CD8-positive, alpha-beta memory T cell (primary cell): ENCODE results near the gene CFAP221. TPM values are rescaled to one million over a fixed set of nuclear protein-coding genes. Genes with fewer than 3 reads are reported as not detected.
A peak's percentile ranks its signal among the peaks of the same experiment; 100 is the strongest.

ENCODE experiments used
- CTCF ChIA-PET: fragments of 350-600 bp; sonication (Branson Sonifier 250); formaldehyde crosslinking; loops from one replicate; lab custom pipeline; 2021; ENCODE audit warnings: antibody characterized with exemption; lab: Charles Lee
- POLR2A ChIA-PET: fragments of 350-600 bp; sonication (Branson Sonifier 250); formaldehyde crosslinking; loops from one replicate; lab custom pipeline; 2021; ENCODE audit warnings: antibody characterized with exemption; lab: Charles Lee
- DNase-seq, 5 donors: peaks; one replicate each; pipeline versions ENCODE4 v3.0.0 to v3.0.0-alpha.2; 2020 to 2022; ENCODE audit warnings: mixed read lengths in 1 of 5
- H3K27ac ChIP-seq: one replicate; pipeline ENCODE4 v1.7.0; 2013; ENCODE audit warnings: low read depth, mild to moderate bottlenecking, low read length, moderate library complexity
- H3K27me3 ChIP-seq: 2 replicates; pipeline ENCODE4 v1.7.0; 2013; ENCODE audit warnings: low read length, mild to moderate bottlenecking; ENCODE audit not compliant: insufficient read depth, poor library complexity, severe bottlenecking
- H3K36me3 ChIP-seq: 2 replicates; pipeline ENCODE4 v1.7.0; 2013; ENCODE audit warnings: mild to moderate bottlenecking, low read length, moderate library complexity; ENCODE audit not compliant: insufficient read depth
- H3K4me1 ChIP-seq: 2 replicates; pipeline ENCODE4 v1.7.0; 2013; ENCODE audit warnings: mild to moderate bottlenecking, low read length, moderate library complexity; ENCODE audit not compliant: insufficient read depth
- H3K4me3 ChIP-seq: 2 replicates; pipeline ENCODE4 v1.7.0; 2013; ENCODE audit warnings: mild to moderate bottlenecking, low read length
- H3K9me3 ChIP-seq: 2 replicates; pipeline ENCODE4 v1.7.0; 2013; ENCODE audit warnings: mild to moderate bottlenecking, low read length
- H3K27ac Mint-ChIP-seq, 8 donors: one replicate each; pipeline ENCODE4 v1.8.0; 2020 to 2021; ENCODE audit warnings: mixed read lengths in 8 of 8, mild to moderate bottlenecking in 6 of 8, inconsistent platforms in 3 of 8, moderate library complexity in 3 of 8
- H3K27me3 Mint-ChIP-seq, 2 donors: one replicate each; pipeline ENCODE4 v1.8.0; 2020 to 2021; ENCODE audit warnings: mixed read lengths in 2 of 2, mild to moderate bottlenecking in 1 of 2, moderate library complexity in 1 of 2
- H3K36me3 Mint-ChIP-seq, 3 donors: one replicate each; pipeline ENCODE4 v1.8.0; 2020 to 2021; ENCODE audit warnings: mixed read lengths in 3 of 3, inconsistent platforms in 1 of 3, mild to moderate bottlenecking in 1 of 3
- H3K4me1 Mint-ChIP-seq, 3 donors: one replicate each; pipeline ENCODE4 v1.8.0; 2020 to 2021; ENCODE audit warnings: mixed read lengths in 3 of 3, inconsistent platforms in 1 of 3, mild to moderate bottlenecking in 1 of 3
- H3K4me3 Mint-ChIP-seq, 7 donors: one replicate each; pipeline ENCODE4 v1.8.0; 2020 to 2021; ENCODE audit warnings: mixed read lengths in 7 of 7, mild to moderate bottlenecking in 6 of 7, moderate library complexity in 4 of 7, inconsistent platforms in 2 of 7
- H3K9me3 Mint-ChIP-seq, 5 donors: one replicate each; pipeline ENCODE4 v1.8.0; 2020 to 2022; ENCODE audit warnings: mixed read lengths in 5 of 5, mild to moderate bottlenecking in 3 of 5, moderate library complexity in 2 of 5, inconsistent platforms in 1 of 5
- polyA plus RNA-seq: library from polyadenylated mRNA; unstranded; fragments of 300-500 nt; fragmentation: Illumina TruSeq; gene quantifications from one replicate; pipeline ENCODE4 v1.2.3, GENCODE V29; 2021
- total RNA-seq, 2 experiments: library from RNA; stranded (reverse); gene quantifications; one replicate each; pipeline ENCODE4 v1.2.3, GENCODE V29; 2021

Gene CFAP221
- total and polyA plus RNA-seq, 3 experiments from 2014 or later = not detected

GRCh38 chr2:119517433-119517832 lies 26.8 kb upstream of the CFAP221 start:
- ChIA-PET CTCF (interaction anchor here (0.9 kb wide), 1 partner anchor 10 kb away, joined by 3 read pairs; no protein-coding TSS in a partner anchor), POLR2A (no interaction called here)
- DNase-seq = peak in 1 of 5 donors; percentile 3
- Mint-ChIP-seq H3K4me1 (no peaks in the 10 kb centered on the region), H3K36me3 (no peaks in the 10 kb centered on the region), H3K4me3 (no peak overlapping the region), H3K9me3 (peaks cover 0 to 2% (median 0%) of the 10 kb centered on the region in 5 donors), H3K27me3 (peaks cover 7 to 23% of the 10 kb centered on the region in 2 donors), H3K27ac (no peak overlapping the region)
- H3K9me3 ChIP-seq = no peaks in the 10 kb centered on the region
- H3K27me3 ChIP-seq = no peaks in the 10 kb centered on the region
- H3K27ac ChIP-seq = no peak overlapping the region
- no peaks in the 10 kb centered on the region for H3K4me1 ChIP-seq
- no peak overlapping the region for H3K4me3 ChIP-seq
- no peaks in the 10 kb centered on the region for H3K36me3 ChIP-seq

DNA sequence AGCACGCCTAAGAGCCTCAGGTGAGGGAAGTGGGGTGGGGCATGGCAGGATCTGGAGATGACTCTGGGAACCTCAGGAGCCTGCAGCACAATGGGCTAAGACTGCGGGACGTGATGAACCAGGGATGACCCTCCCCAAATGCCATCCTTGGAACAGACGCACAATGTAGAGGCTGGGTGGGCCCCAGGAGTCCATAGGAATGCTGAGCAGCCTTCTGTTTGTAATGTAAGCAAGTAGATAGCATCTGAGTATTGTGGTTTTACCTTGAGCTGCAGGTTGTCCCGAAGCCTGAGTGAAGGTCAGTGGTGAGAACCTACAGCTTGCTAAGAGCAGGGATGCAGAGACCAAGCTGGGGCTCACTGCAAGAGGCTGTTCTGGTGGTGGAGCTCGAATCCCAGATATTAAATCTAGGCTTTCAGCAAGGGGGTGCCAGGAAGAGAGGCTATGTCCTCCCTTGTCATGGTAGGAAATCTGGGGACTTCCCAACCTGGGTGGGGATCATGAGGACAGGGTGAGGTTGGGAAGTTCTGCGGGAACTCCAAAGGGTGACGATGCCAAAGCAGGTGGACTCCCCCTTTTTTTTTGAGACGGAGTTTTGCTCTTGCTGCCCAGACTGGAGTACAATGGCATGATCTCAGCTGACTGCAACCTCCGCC lies 25.7 kb upstream of the CFAP221 start:
- no peak for DNase-seq

GRCh38 chr2:119519057-119519408 lies 25.2 kb upstream of the CFAP221 start:
- Mint-ChIP-seq H3K36me3 (peaks cover 0 to 1% (median 0%) of the 10 kb centered on the region in 3 donors), H3K4me3 (no peak overlapping the region), H3K27me3 (peaks cover 11 to 26% of the 10 kb centered on the region in 2 donors), H3K27ac (no peak overlapping the region), H3K9me3 (peaks cover 0 to 2% (median 0%) of the 10 kb centered on the region in 5 donors), H3K4me1 (no peaks in the 10 kb centered on the region)
- Histone ChIP-seq H3K9me3 (no peaks in the 10 kb centered on the region), H3K4me1 (no peaks in the 10 kb centered on the region), H3K27me3 (no peaks in the 10 kb centered on the region), H3K27ac (no peak overlapping the region), H3K36me3 (no peaks in the 10 kb centered on the region), H3K4me3 (no peak overlapping the region)
- DNase-seq = no peak
- ChIA-PET CTCF (no interaction called here), POLR2A (no interaction called here)

More for the DNA sequence above, 25.7 kb upstream of the CFAP221 start:
- peaks cover 0 to 1% (median 0%) of the 10 kb centered on the region in 3 donors for H3K36me3 Mint-ChIP-seq
- H3K27ac ChIP-seq = no peak overlapping the region
- H3K4me3 Mint-ChIP-seq = no peak overlapping the region
- H3K27ac Mint-ChIP-seq = no peak overlapping the region
- H3K4me3 ChIP-seq = no peak overlapping the region
- no peaks in the 10 kb centered on the region for H3K4me1 Mint-ChIP-seq
- H3K27me3 ChIP-seq = no peaks in the 10 kb centered on the region
- POLR2A ChIA-PET = no interaction called here
- no peaks in the 10 kb centered on the region for H3K36me3 ChIP-seq
- CTCF ChIA-PET = no interaction called here
- no peaks in the 10 kb centered on the region for H3K4me1 ChIP-seq
- peaks cover 11 to 23% of the 10 kb centered on the region in 2 donors for H3K27me3 Mint-ChIP-seq
- no peaks in the 10 kb centered on the region for H3K9me3 ChIP-seq
- H3K9me3 Mint-ChIP-seq = peaks cover 0 to 2% (median 0%) of the 10 kb centered on the region in 5 donors

DNA sequence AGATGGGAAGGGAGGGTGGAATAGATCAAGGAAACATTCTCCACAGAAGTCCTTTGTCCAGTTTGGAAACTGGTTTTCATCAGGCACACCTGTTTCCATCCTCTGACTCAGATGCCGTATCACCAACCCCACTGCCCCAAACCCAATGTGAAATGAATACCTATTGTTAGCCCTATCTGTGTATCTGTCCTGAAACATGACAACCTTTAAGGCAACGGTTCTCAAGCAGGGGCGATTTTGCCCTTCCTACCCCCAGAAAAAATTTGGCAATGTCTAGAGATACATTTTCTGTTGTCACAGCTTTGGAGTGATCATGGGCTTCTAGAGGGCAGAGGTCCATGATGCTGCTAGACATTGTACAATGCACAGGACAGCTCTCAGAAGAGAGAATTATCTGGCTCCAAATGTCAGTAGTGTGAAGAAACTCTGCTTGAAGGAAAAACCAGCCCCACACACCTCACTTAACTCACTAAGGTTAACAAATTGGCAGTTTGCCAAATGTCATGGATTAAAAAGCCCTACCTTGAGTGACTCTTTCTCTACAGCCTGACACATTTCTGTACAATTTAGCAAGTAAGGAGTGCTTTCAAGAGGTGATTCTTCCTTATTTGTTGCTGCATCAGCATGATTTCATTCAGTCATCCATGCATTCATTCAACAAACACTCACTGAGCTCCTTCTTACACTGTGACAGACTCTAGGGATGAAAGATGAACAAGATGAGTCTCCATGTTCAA lies 23.4 kb upstream of the CFAP221 start:
- DNase-seq = no peak
- Histone ChIP-seq H3K27ac (no peak overlapping the region), H3K9me3 (no peaks in the 10 kb centered on the region), H3K36me3 (no peaks in the 10 kb centered on the region), H3K4me3 (no peak overlapping the region), H3K27me3 (no peaks in the 10 kb centered on the region), H3K4me1 (no peaks in the 10 kb centered on the region)
- H3K4me1 Mint-ChIP-seq = no peaks in the 10 kb centered on the region
- ChIA-PET POLR2A (no interaction called here), CTCF (no interaction called here)
- H3K9me3 Mint-ChIP-seq = peaks cover 0 to 4% (median 0%) of the 10 kb centered on the region in 5 donors
- peaks cover 0 to 1% (median 0%) of the 10 kb centered on the region in 3 donors for H3K36me3 Mint-ChIP-seq
- H3K27ac Mint-ChIP-seq = no peak overlapping the region
- no peak overlapping the region for H3K4me3 Mint-ChIP-seq
- H3K27me3 Mint-ChIP-seq = peaks cover 22 to 34% of the 10 kb centered on the region in 2 donors

GRCh38 chr2:119521433-119522050 lies 22.7 kb upstream of the CFAP221 start:
- Histone ChIP-seq H3K27me3 (no peaks in the 10 kb centered on the region), H3K36me3 (no peaks in the 10 kb centered on the region), H3K4me1 (no peaks in the 10 kb centered on the region), H3K27ac (no peak overlapping the region), H3K9me3 (no peaks in the 10 kb centered on the region), H3K4me3 (no peak overlapping the region)
- peaks cover 0 to 4% (median 0%) of the 10 kb centered on the region in 5 donors for H3K9me3 Mint-ChIP-seq
- no peak overlapping the region for H3K4me3 Mint-ChIP-seq
- peaks cover 22 to 36% of the 10 kb centered on the region in 2 donors for H3K27me3 Mint-ChIP-seq
- ChIA-PET CTCF (no interaction called here), POLR2A (no interaction called here)
- no peak overlapping the region for H3K27ac Mint-ChIP-seq
- DNase-seq = no peak
- H3K4me1 Mint-ChIP-seq = no peaks in the 10 kb centered on the region
- peaks cover 0 to 1% (median 0%) of the 10 kb centered on the region in 3 donors for H3K36me3 Mint-ChIP-seq

DNA sequence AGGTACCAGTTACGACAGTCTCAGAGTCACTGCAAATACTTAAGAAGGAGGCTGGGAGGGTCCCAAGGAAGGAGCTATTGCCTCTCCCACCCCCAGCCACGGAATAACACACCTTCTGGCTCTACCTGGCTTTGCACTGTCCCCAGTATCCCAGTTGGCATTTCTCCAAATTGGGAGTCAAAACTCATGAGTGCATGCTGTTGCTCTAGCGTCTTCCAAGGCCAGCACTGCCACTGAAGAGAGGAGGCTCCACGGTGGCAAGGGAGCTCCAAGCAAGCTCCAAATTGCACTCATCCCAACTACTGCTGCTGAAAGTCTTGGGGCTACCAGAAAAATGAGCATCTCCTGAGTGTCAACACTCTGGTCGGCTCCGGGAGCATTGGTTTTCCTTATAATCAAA lies 21.6 kb upstream of the CFAP221 start:
- Mint-ChIP-seq H3K27ac (no peak overlapping the region), H3K27me3 (peaks cover 23 to 44% of the 10 kb centered on the region in 2 donors), H3K4me3 (no peak overlapping the region), H3K9me3 (peaks cover 0 to 4% (median 0%) of the 10 kb centered on the region in 5 donors), H3K36me3 (peaks cover 0 to 1% (median 0%) of the 10 kb centered on the region in 3 donors), H3K4me1 (no peaks in the 10 kb centered on the region)
- no peak overlapping the region for H3K4me3 ChIP-seq
- no peaks in the 10 kb centered on the region for H3K36me3 ChIP-seq
- H3K27me3 ChIP-seq = no peaks in the 10 kb centered on the region
- no peaks in the 10 kb centered on the region for H3K9me3 ChIP-seq
- no peak for DNase-seq
- CTCF ChIA-PET = no interaction called here
- H3K27ac ChIP-seq = no peak overlapping the region
- H3K4me1 ChIP-seq = no peaks in the 10 kb centered on the region
- POLR2A ChIA-PET = no interaction called here

DNA sequence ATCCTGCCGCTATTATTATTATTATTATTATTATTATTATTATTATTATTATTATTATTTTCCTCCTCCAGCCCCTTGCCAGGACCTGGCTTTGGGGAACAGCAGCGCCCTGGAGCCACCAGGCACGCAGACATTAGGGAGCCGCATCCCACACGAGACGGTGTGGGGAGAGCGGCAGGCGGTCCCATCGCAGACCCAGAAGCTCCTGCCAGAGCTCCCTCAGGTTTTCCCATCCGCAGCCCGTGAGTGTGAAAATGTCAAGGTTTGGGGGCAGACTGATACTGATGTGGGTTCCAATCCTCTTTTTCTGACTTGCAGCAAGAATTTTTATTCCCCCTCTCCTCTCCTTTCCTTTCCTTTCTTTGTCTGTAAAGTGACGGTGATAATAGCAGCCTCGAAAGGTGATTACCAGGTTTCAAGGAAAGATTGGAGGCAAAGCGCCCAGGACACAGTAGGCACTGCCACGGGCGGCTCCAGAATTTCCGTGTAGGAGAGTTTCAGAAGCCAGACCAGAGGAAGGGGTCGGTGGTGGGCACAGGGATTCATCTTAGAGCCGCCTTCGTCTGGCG lies 20.8 kb upstream of the CFAP221 start:
- DNase-seq = no peak
- ChIA-PET CTCF (no interaction called here), POLR2A (no interaction called here)
- peaks cover 0 to 1% (median 0%) of the 10 kb centered on the region in 3 donors for H3K36me3 Mint-ChIP-seq
- no peaks in the 10 kb centered on the region for H3K9me3 ChIP-seq
- no peaks in the 10 kb centered on the region for H3K27me3 ChIP-seq
- H3K36me3 ChIP-seq = no peaks in the 10 kb centered on the region
- no peak overlapping the region for H3K27ac Mint-ChIP-seq
- no peak overlapping the region for H3K4me3 Mint-ChIP-seq
- H3K9me3 Mint-ChIP-seq = peaks cover 0 to 4% (median 0%) of the 10 kb centered on the region in 5 donors
- H3K4me1 Mint-ChIP-seq = no peaks in the 10 kb centered on the region
- H3K4me3 ChIP-seq = no peak overlapping the region
- H3K4me1 ChIP-seq = no peaks in the 10 kb centered on the region
- H3K27me3 Mint-ChIP-seq = peaks cover 24 to 45% of the 10 kb centered on the region in 2 donors
- no peak overlapping the region for H3K27ac ChIP-seq
